HepG2 (cell line): ENCODE results near the gene IQCE. TPM values are rescaled to one million over a fixed set of nuclear protein-coding genes. Genes with fewer than 3 reads are reported as not detected.

Experiments
- ATAC-seq: fragments of 200-7000 bp; cut with Tn5 transposase; 3 replicates; pipeline ENCODE4 v1.9.1; 2020; ENCODE audit warnings: mild to moderate bottlenecking, moderate library complexity
- BruUV-seq: library from RNA; stranded (reverse); fragments of 400-500 nt; replicated peaks from 2 replicates; lab custom pipeline; 2021; lab: Mats Ljungman, UMichigan
- CTCF ChIA-PET: fragments of 300-600 bp; formaldehyde crosslinking; extraction: SDS; loops from one replicate; lab custom pipeline; 2021; ENCODE audit warnings: low total read pairs, inconsistent platforms, low intra/inter-chr PET ratio; lab: Yijun Ruan, JAX
- POLR2A ChIA-PET: fragments of 350-600 bp; sonication (Branson Sonifier 250); formaldehyde crosslinking; loops from one replicate; lab custom pipeline; 2020; ENCODE audit warnings: antibody characterized with exemption, inconsistent platforms; lab: Yijun Ruan, JAX
- DNase-seq: peaks from one replicate; pipeline ENCODE4 v3.0.0-alpha.2; 2015; ENCODE audit warnings: low spot score
- FAIRE-seq: peaks from 3 replicates; lab custom pipeline; 2011; peaks lifted over from hg19 to GRCh38; lab: Jason Lieb, UNC
- H2AFZ ChIP-seq: one replicate; pipeline ENCODE4 v1.6.1; 2011; ENCODE audit warnings: low read length, inconsistent platforms
- H3K27ac ChIP-seq: fragments of 300-600 bp; 3 replicates; pipeline ENCODE4 v1.8.0; 2011; ENCODE audit warnings: mixed run types, mild to moderate bottlenecking, mixed read lengths, low read length, inconsistent platforms; ENCODE audit not compliant: insufficient read depth; ENCODE audit errors: extremely low read length
- H3K27me3 ChIP-seq, 2 experiments: fragments of 200-600 bp in 1 of 2; 2 replicates in 1 of 2; 3 replicates in 1 of 2; pipeline versions ENCODE4 v1.6.0 to v1.8.0; 2011; ENCODE audit warnings: low read length in 2 of 2, mild to moderate bottlenecking in 2 of 2, moderate library complexity in 2 of 2, inconsistent platforms in 1 of 2; ENCODE audit not compliant: insufficient read depth in 2 of 2, control insufficient read depth in 1 of 2
- H3K36me3 ChIP-seq, 2 experiments: fragments of 200-600 bp in 1 of 2; replicated peaks in 1 of 2; 2 replicates in 1 of 2; 3 replicates in 1 of 2; pipeline versions ENCODE4 v1.5.1 to v1.8.0; 2011; ENCODE audit warnings: low read length in 2 of 2, inconsistent platforms in 1 of 2; ENCODE audit not compliant: insufficient read depth in 2 of 2, control insufficient read depth in 1 of 2
- H3K4me1 ChIP-seq: 2 replicates; pipeline ENCODE4 v1.5.1; 2012; ENCODE audit warnings: low read length, inconsistent platforms; ENCODE audit not compliant: insufficient read depth
- H3K4me2 ChIP-seq: 2 replicates; pipeline ENCODE4 v1.6.0; 2011; ENCODE audit warnings: low read depth, low read length, inconsistent platforms
- H3K4me3 ChIP-seq, 3 experiments: fragments of 200-600 bp in 1 of 3; sonication (generic), shearing (Covaris generic) in 1 of 3; replicated peaks in 1 of 3; 2 replicates each; pipeline ENCODE4 v1.5.1; 2011 to 2016; ENCODE audit warnings: low read length in 3 of 3, inconsistent platforms in 2 of 3, low read depth in 2 of 3, mild to moderate bottlenecking in 2 of 3, control low read depth in 1 of 3, mixed read lengths in 1 of 3; ENCODE audit not compliant: insufficient read depth in 1 of 3
- H3K79me2 ChIP-seq: one replicate; pipeline ENCODE4 v1.6.1; 2011; ENCODE audit warnings: low read length, inconsistent platforms; ENCODE audit not compliant: insufficient read depth
- H3K9ac ChIP-seq: 2 replicates; pipeline ENCODE4 v1.6.0; 2011; ENCODE audit warnings: mild to moderate bottlenecking, low read depth, low read length, inconsistent platforms; ENCODE audit not compliant: insufficient read depth
- H3K9me3 ChIP-seq: 2 replicates; pipeline ENCODE4 v1.5.1; 2012; ENCODE audit warnings: mild to moderate bottlenecking, low read length
- H4K20me1 ChIP-seq: 2 replicates; pipeline ENCODE4 v1.6.0; 2011; ENCODE audit warnings: inconsistent platforms, mild to moderate bottlenecking, low read length, moderate library complexity; ENCODE audit not compliant: insufficient read depth
- GATA4 ChIP-seq: sonication (generic); IDR thresholded peaks from 2 replicates; pipeline ENCODE4 v1.6.1; 2016; ENCODE audit warnings: antibody characterized with exemption, low read depth, borderline replicate concordance
- LCORL ChIP-seq, 2 experiments: fragments of 450-650 bp in 1 of 2; sonication (generic) in 1 of 2; formaldehyde crosslinking in 1 of 2; IDR thresholded peaks; 2 replicates each; pipeline versions ENCODE4 v1.5.0 to v1.6.1; 2017 to 2020; ENCODE audit warnings: antibody characterized with exemption in 1 of 2, missing genetic modification reagents in 1 of 2
- NR2F2 ChIP-seq: IDR thresholded peaks from 2 replicates; pipeline ENCODE4 v1.6.1; 2012; ENCODE audit warnings: low read depth, inconsistent platforms, borderline replicate concordance
- PPARG ChIP-seq: conservative IDR thresholded peaks from 2 replicates; pipeline ENCODE4 v1.6.1; 2016; ENCODE audit warnings: missing biosample characterization, missing genetic modification reagents
- ZNF350 ChIP-seq: sonication (generic); formaldehyde crosslinking; IDR thresholded peaks from 2 replicates; pipeline ENCODE4 v1.4.0; 2020; ENCODE audit warnings: mild to moderate bottlenecking, low read depth, missing genetic modification reagents, borderline replicate concordance
- ZNF883 ChIP-seq: sonication (generic); formaldehyde crosslinking; IDR thresholded peaks from 2 replicates; pipeline ENCODE4 v1.5.1; 2020; ENCODE audit warnings: mild to moderate bottlenecking, missing genetic modification reagents; ENCODE audit errors: not compliant biosample characterization
- WGBS: methylation state at CpG from one replicate; pipeline ENCODE4 v1.1.6; 2017; ENCODE audit warnings: low lambda C conversion rate; 5-methylcytosine and 5-hydroxymethylcytosine counted together
- in situ Hi-C: cut with HindIII; loops from 2 replicates; pipeline ENCODE4 v1.10.0; 2017; ENCODE audit warnings: low pct_unique_long_range_greater_than_20kb; ENCODE audit not compliant: extremely low pct_ligation_motif_present
- intact Hi-C: fragments of 100-400 bp; cut with micrococcal nuclease; formaldehyde crosslinking; loops from one replicate; pipeline ENCODE4 v1.10.0; 2022; ENCODE audit not compliant: unreplicated experiment
- polyA plus RNA-seq, 8 experiments: library from polyadenylated mRNA; depleted of rRNA in 3 of 8; stranded (reverse) in 7 of 8; unstranded in 1 of 8; fragments of >200 nt; fragmentation: Illumina TruSeq in 4 of 8; extraction: Trizol in 4 of 8; gene quantifications; 2 replicates each; pipeline versions ENCODE4 v1.2.1 to v1.2.3, GENCODE V29; 2011 to 2016; ENCODE audit warnings: low read depth in 4 of 8, missing spikeins in 1 of 8, mixed read lengths in 1 of 8; ENCODE audit not compliant: insufficient read depth in 1 of 8
- total RNA-seq, 5 experiments: library from RNA; depleted of rRNA; stranded (reverse); fragments of >200 nt; fragmentation: Illumina TruSeq; extraction: Trizol; gene quantifications; 2 replicates each; pipeline ENCODE4 v1.2.3, GENCODE V29; 2016; ENCODE audit warnings: low read depth in 1 of 5
- TF ChIP-seq, protein P1 (sequence below): conservative IDR thresholded peaks from 2 replicates; pipeline ENCODE4 v1.6.1; 2018; ENCODE audit warnings: missing genetic modification reagents
- TF ChIP-seq, protein P2 (sequence below): IDR thresholded peaks from 2 replicates; pipeline ENCODE4 v1.6.1; 2016; ENCODE audit warnings: missing compliant biosample characterization, missing genetic modification reagents, borderline replicate concordance

Gene IQCE
- total and polyA plus RNA-seq, 2 of the 13 experiments (the other 11 are each of a cell fraction or from before 2014, with no cell fraction given) = 1.5 to 2.5 TPM

DNA sequence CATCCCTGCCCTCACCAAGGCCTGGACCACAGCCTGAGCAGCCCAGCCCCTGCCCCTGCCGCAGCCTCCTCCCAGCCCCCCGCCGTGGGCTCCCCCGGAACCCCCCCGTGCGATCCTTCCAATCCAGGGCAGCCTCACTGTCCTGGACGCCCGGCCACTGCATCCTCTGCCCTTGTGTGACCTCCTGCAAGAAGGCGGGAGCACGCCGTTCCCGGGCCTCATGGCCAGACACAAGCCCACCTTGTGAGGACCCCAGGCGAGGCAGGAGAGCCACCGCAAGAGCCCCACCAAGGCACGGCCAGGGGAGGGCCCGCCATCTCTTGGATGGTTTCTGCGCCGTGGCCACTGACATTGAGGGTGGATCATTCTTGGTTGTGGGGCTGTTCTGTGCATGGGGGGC lies 47.0 kb upstream of the IQCE start (continued):
- TF ChIP-seq, protein P1, sequence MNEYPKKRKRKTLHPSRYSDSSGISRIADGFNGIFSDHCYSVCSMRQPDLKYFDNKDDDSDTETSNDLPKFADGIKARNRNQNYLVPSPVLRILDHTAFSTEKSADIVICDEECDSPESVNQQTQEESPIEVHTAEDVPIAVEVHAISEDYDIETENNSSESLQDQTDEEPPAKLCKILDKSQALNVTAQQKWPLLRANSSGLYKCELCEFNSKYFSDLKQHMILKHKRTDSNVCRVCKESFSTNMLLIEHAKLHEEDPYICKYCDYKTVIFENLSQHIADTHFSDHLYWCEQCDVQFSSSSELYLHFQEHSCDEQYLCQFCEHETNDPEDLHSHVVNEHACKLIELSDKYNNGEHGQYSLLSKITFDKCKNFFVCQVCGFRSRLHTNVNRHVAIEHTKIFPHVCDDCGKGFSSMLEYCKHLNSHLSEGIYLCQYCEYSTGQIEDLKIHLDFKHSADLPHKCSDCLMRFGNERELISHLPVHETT (CRISPR knock-in tag) = no peak
- TF ChIP-seq GATA4 (0 out of 2 replicates have a peak, but pooled peaks have one; percentile 13), NR2F2 (0 out of 2 replicates have a peak, but pooled peaks have one; percentile 7), ZNF350 (CRISPR knock-in tag) (0 out of 2 replicates have a peak, but pooled peaks have one; percentile 21), LCORL (IDR thresholded peaks at IDR 0.05) (no peak), LCORL (CRISPR knock-in tag; IDR thresholded peaks at IDR 0.05) (peak; percentile 10; the same call in 1 of the 2 replicates)
- TF ChIP-seq, protein P2, sequence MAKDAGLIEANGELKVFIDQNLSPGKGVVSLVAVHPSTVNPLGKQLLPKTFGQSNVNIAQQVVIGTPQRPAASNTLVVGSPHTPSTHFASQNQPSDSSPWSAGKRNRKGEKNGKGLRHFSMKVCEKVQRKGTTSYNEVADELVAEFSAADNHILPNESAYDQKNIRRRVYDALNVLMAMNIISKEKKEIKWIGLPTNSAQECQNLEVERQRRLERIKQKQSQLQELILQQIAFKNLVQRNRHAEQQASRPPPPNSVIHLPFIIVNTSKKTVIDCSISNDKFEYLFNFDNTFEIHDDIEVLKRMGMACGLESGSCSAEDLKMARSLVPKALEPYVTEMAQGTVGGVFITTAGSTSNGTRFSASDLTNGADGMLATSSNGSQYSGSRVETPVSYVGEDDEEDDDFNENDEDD (CRISPR knock-in tag) = peak; percentile 60; the same call in 1 of the 2 replicates

DNA sequence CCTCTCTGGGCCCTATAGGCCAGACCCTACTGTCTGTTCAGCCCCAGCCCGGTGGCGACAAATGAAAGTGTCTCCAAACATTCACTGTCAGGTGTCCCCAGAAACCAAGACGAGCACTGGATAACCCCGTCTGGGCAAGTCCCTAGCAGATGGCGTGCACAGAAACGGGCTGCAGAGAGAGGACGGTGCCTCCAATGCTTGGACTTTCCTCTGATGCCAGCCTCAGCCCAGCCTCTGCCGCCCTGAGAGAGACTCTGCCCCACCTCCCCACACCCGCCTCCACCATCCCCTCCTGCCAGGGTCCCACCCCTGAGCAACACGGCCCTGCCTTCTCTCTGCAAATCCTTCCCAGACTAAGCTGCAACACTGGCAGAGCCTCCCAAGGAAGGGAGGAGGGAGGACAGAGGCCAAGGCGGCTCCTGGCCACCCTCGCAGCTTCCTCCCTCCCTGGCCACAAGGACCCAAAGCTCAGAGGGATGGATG lies 46.6 kb upstream of the IQCE start:
- no peak overlapping the region for H3K9ac ChIP-seq
- H3K4me1 ChIP-seq = peaks cover 84% of the 10 kb centered on the region
- no peak for DNase-seq
- in situ Hi-C loops (no loop called here), intact Hi-C loops (no loop called here)
- CTCF ChIA-PET = no interaction called here
- H3K9me3 ChIP-seq = no peaks in the 10 kb centered on the region
- H4K20me1 ChIP-seq = no peaks in the 10 kb centered on the region
- TF ChIP-seq ZNF883 (CRISPR knock-in tag) (peak; percentile 9), PPARG (CRISPR knock-in tag) (no peak)
- no TSS peak for BruUV-seq
- no peaks in the 10 kb centered on the region for H3K79me2 ChIP-seq
- no peaks in the 10 kb centered on the region for H3K36me3 ChIP-seq
- H2AFZ ChIP-seq = no peak overlapping the region
- H3K4me3 ChIP-seq = peak overlapping the region in 1 of 3 experiments; percentile 71; a peak in 1 of 6 replicates
- peak overlapping the region; percentile 83 for H3K4me2 ChIP-seq
- peaks cover 12 to 84% of the 10 kb centered on the region in 2 experiments; a peak in 4 of 5 replicates for H3K27me3 ChIP-seq
- no peak overlapping the region for H3K27ac ChIP-seq
- no peak for FAIRE-seq
- POLR2A ChIA-PET = no interaction called here
- WGBS = 0% methylated on average over 2 of the region's 12 CpGs
- ATAC-seq = peak; percentile 1; the same call in 1 of the 3 replicates
